HFFc6 (cell line): Measurements from ENCODE around the gene NABP2. TPM values are rescaled to one million over a fixed set of nuclear protein-coding genes. Genes with fewer than 3 reads are reported as not detected.

Experiments
- DNase-seq: peaks from one replicate; pipeline ENCODE4 v3.0.0-alpha.2; 2018
- H3K27ac Mint-ChIP-seq: 2 replicates; pipeline ENCODE4 v1.8.0; 2020; ENCODE audit warnings: mild to moderate bottlenecking, mixed read lengths
- H3K27me3 Mint-ChIP-seq: 2 replicates; pipeline ENCODE4 v1.8.0; 2021; ENCODE audit warnings: mild to moderate bottlenecking, moderate library complexity, mixed read lengths; ENCODE audit not compliant: insufficient read depth
- H3K36me3 Mint-ChIP-seq: 2 replicates; pipeline ENCODE4 v1.8.0; 2021; ENCODE audit warnings: low read depth, mixed read lengths
- H3K4me1 Mint-ChIP-seq: 2 replicates; pipeline ENCODE4 v1.8.0; 2020; ENCODE audit warnings: low read depth, mixed read lengths
- H3K4me3 Mint-ChIP-seq: 2 replicates; pipeline ENCODE4 v1.8.0; 2020; ENCODE audit warnings: mild to moderate bottlenecking, moderate library complexity, mixed read lengths
- H3K9me3 Mint-ChIP-seq: 2 replicates; pipeline ENCODE4 v1.8.0; 2020; ENCODE audit warnings: mild to moderate bottlenecking, mixed read lengths
- long read RNA-seq: library from polyadenylated mRNA; unstranded; transcript quantifications from one replicate; pipeline ENCODE4 v2.0.0, GENCODE V29; 2019
- total RNA-seq, 6 experiments: library from RNA; stranded (reverse); fragmentation: NEBNext Ultra II Directional; extraction: Animal tissue kit (Norgen Biotek cat#: 25700); gene quantifications; 2 replicates in 1 of 6; 3 replicates in 5 of 6; pipeline ENCODE4 v1.2.3, GENCODE V29; 2021
- TF ChIP-seq, protein P1 (sequence below): fragments of 200-600 bp; sonication (generic); IDR thresholded peaks from 2 replicates; pipeline ENCODE4 v1.5.0; 2021; ENCODE audit warnings: antibody characterized with exemption, mild to moderate bottlenecking

NABP2 gene
- 10 to 100 TPM; 46.8 to 53.6 (median 49.4) TPM for total RNA-seq
- long read RNA-seq, transcript NABP2-203 (6 exons, 1,775 nt) = minor isoform, 11 of 69 reads
- long read RNA-seq, transcript NABP2-201 (7 exons, 1,417 nt) = major isoform, 52 of 69 reads
- long read RNA-seq, partial matches to known transcripts = 2 of 69 reads
- long read RNA-seq, other reads (novel, unspliced or antisense) = 3 of 69 reads

DNA sequence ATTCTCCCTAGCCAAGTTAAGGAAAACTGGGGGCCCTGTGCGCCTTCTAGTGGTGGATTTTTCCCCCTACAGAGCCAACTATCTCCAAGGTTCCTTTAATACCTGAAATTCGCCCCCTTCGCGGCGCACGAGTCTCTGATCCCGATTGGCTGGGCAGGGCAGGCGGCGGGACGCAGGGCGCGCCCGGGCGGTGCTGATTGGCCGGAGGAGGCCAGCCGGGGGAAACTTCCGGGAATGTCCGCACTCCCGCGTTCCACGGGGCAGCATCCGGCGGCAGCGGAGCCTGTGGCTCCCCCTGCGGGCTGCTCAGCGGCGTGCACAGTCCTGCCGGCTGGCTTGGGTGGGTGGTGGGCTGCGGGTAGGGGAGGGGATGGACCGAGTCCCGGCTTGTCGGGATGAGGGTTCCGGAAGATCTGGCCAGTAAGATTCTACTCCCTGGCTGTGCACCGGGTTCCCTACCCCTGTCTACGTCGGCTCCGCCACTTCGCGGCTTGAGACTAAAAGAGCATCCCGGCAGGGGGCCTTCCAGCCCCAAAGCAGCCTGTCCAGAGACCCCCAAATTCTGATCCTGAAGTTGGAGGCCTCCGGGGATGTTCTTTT, at the start of gene NABP2:
Gene NABP2 (plus strand): TSS at position 241 of the 600 bp plus-strand sequence. CDS start 515 bp downstream, outside the sequence.
- Mint-ChIP-seq H3K27ac (peak within 1 kb of the TSS; percentile 88), H3K4me1 (peaks cover 32% of the 10 kb centered on the region), H3K36me3 (no peaks in the 10 kb centered on the region), H3K9me3 (no peaks in the 10 kb centered on the region), H3K4me3 (peak within 1 kb of the TSS; percentile 90), H3K27me3 (peaks cover 9% of the 10 kb centered on the region)
- DNase-seq = peak; percentile 97
- TF ChIP-seq, protein P1, sequence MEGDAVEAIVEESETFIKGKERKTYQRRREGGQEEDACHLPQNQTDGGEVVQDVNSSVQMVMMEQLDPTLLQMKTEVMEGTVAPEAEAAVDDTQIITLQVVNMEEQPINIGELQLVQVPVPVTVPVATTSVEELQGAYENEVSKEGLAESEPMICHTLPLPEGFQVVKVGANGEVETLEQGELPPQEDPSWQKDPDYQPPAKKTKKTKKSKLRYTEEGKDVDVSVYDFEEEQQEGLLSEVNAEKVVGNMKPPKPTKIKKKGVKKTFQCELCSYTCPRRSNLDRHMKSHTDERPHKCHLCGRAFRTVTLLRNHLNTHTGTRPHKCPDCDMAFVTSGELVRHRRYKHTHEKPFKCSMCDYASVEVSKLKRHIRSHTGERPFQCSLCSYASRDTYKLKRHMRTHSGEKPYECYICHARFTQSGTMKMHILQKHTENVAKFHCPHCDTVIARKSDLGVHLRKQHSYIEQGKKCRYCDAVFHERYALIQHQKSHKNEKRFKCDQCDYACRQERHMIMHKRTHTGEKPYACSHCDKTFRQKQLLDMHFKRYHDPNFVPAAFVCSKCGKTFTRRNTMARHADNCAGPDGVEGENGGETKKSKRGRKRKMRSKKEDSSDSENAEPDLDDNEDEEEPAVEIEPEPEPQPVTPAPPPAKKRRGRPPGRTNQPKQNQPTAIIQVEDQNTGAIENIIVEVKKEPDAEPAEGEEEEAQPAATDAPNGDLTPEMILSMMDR = peak; percentile 93

DNA sequence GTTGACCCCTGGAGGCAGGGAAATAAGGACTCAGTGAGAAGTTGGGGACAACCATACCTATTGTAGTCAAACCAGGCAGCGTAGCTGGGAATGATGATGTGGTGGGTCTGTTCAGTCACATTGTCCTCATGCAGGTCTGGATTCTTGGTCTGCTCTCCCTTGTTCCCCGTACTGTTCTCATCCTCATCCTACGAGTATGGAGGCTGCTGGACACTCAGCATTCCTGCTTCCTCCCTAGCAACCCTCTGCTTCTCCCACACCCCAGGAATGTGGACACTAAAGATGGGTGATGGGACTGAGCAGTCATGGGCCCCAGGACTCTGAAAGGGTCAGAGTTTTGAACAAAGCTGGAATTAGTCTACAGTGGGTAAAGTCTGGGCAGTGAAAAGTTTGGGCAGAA, 45.8 kb upstream of the NABP2 start:
- Mint-ChIP-seq H3K4me1 (no peaks in the 10 kb centered on the region), H3K9me3 (no peaks in the 10 kb centered on the region), H3K36me3 (peaks cover 57% of the 10 kb centered on the region), H3K4me3 (no peak overlapping the region), H3K27me3 (peaks cover 1% of the 10 kb centered on the region; the same call in 1 of the 2 replicates), H3K27ac (no peak overlapping the region; the same call in 1 of the 2 replicates)
- TF ChIP-seq, protein P1 = no peak
- no peak for DNase-seq

DNA sequence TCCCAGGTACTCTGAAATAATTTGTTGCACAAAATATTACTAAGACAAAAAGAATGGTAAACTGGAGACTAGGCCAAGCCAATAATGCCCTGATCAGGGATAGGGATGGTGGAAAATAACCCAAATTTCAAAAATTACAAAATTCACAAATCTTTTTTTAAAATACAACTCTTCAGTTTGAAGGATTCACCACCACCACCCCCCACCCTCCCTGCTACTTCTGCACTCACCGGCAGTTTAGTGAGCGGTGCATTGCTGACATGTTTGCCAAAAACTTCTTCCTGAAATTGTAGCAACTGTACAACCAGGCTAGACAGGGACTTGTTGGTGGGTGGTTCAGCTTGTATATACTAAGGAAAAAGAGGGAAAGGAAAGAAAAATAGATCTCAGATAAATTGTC, 37.2 kb upstream of the NABP2 start:
- no peak overlapping the region for H3K27ac Mint-ChIP-seq
- DNase-seq = no peak
- H3K4me1 Mint-ChIP-seq = peaks cover 31% of the 10 kb centered on the region
- peaks cover 21% of the 10 kb centered on the region for H3K36me3 Mint-ChIP-seq
- peaks cover 7% of the 10 kb centered on the region for H3K27me3 Mint-ChIP-seq
- H3K4me3 Mint-ChIP-seq = peak overlapping the region; percentile 91; the same call in 1 of the 2 replicates
- H3K9me3 Mint-ChIP-seq = 0 out of 2 replicates have a peak, but pooled peaks cover 3% of the 10 kb centered on the region
- TF ChIP-seq, protein P1 = no peak

DNA sequence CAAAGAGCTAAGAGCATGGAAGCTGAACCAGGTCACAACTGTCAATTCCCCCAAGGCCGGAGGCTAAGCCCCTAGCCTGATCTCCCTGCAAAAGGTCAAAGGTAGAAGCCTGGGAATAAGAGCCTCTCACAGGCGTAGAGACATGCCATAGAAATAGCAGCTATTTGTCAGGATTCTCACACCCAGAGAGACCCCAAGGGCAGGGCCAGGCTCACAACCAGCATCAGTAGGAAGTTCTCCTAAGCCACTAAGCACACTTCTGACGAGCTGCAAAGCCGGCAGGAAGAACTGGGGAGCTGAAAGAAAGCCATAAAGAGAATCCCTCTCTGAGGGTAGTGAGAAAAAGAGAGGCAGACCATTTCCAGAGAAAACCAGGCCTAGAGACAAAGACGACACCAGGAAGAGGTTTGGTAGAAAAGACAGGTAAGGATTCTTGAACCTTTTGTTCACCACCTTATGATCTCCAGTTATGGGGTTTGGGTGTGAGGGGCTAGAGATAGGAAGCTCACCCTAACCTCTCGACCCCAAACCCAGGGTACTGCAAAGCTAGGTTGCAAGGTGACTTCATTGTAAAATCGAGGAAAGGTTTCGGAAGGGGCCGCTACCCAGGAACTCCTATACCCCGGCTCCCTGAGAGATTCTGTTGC, 35.9 kb upstream of the NABP2 start:
- 0 out of 2 replicates have a peak, but pooled peaks cover 3% of the 10 kb centered on the region for H3K9me3 Mint-ChIP-seq
- peak overlapping the region; percentile 91 for H3K4me3 Mint-ChIP-seq
- H3K36me3 Mint-ChIP-seq = peaks cover 21% of the 10 kb centered on the region
- H3K27ac Mint-ChIP-seq = peak overlapping the region; percentile 80
- peaks cover 39% of the 10 kb centered on the region for H3K4me1 Mint-ChIP-seq
- DNase-seq = no peak
- TF ChIP-seq, protein P1 = no peak
- H3K27me3 Mint-ChIP-seq = peaks cover 7% of the 10 kb centered on the region

DNA sequence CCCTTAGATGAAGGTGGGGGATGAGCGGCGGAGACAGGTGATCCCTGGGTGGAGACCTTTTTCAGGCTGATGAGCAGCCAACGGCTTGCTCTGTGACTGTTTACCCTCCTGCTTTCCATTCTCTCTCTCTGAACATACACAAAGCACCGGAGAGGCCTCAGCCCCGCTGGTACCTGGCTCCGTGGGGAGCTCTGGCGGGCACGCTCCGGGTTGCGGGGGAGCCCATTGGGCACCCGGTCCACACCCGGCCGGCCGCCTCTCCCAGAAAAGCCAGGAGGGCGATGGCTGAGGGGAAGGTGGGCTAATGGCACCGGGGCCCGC, 35.4 kb upstream of the NABP2 start:
- DNase-seq = no peak
- TF ChIP-seq, protein P1 = no peak
- Mint-ChIP-seq H3K9me3 (0 out of 2 replicates have a peak, but pooled peaks cover 3% of the 10 kb centered on the region), H3K36me3 (peaks cover 21% of the 10 kb centered on the region), H3K4me3 (peak overlapping the region; percentile 91), H3K4me1 (peaks cover 43% of the 10 kb centered on the region), H3K27me3 (peaks cover 7% of the 10 kb centered on the region), H3K27ac (peak overlapping the region; percentile 80)
